Muscle of leg (tissue), 11 donors: ENCODE results near the gene PSEN2. TPM values are rescaled to one million over a fixed set of nuclear protein-coding genes. Genes with fewer than 3 reads are reported as not detected.
"Not testable (repeated sequence)": the region's sequence is repeated elsewhere in the genome, so short reads cannot be mapped to it uniquely, and the experiment has no call there.

ENCODE experiments used
- DNase-seq: peaks from one replicate; pipeline ENCODE4 v3.0.0; 2013
- H3K27ac ChIP-seq: one replicate; pipeline ENCODE4 v1.5.1; 2013; ENCODE audit warnings: mild to moderate bottlenecking, low read length, control low read depth
- H3K27me3 ChIP-seq: one replicate; pipeline ENCODE4 v1.6.1; 2013; ENCODE audit warnings: low read length; ENCODE audit not compliant: control insufficient read depth, insufficient read depth
- H3K36me3 ChIP-seq: one replicate; pipeline ENCODE4 v1.6.1; 2013; ENCODE audit warnings: low read length; ENCODE audit not compliant: control insufficient read depth, insufficient read depth
- H3K4me1 ChIP-seq: one replicate; pipeline ENCODE4 v1.6.1; 2013; ENCODE audit warnings: low read length; ENCODE audit not compliant: control insufficient read depth, insufficient read depth
- H3K4me3 ChIP-seq: one replicate; pipeline ENCODE4 v1.5.1; 2013; ENCODE audit warnings: low read length, control low read depth
- H3K9me3 ChIP-seq: replicated peaks from 2 replicates; pipeline ENCODE4 v1.6.1; 2013; ENCODE audit warnings: low read depth, low read length; ENCODE audit not compliant: control insufficient read depth
- WGBS: methylation state at CpG from one replicate; pipeline ENCODE4 v1.1.5; 2013; ENCODE audit warnings: missing lambda C conversion rate; ENCODE audit not compliant: insufficient coverage; 5-methylcytosine and 5-hydroxymethylcytosine counted together
- polyA plus RNA-seq, 8 donors: library from polyadenylated mRNA; unstranded; fragments of 120-200 nt; gene quantifications; one replicate each; pipeline versions ENCODE4 v1.2.1 to v1.2.3, GENCODE V29; 2013; ENCODE audit warnings: inconsistent platforms in 1 of 8, low replicate concordance in 1 of 8; ENCODE audit not compliant: insufficient read length in 8 of 8, insufficient read depth in 1 of 8
- total RNA-seq: library from RNA; stranded (reverse); fragments of 120-200 nt; gene quantifications from one replicate; pipeline ENCODE4 v1.2.4, GENCODE V29; 2013

PSEN2 gene
- total and polyA plus RNA-seq, 9 donors: 67.7 to 142 (median 108) TPM

- DNase-seq: peak; percentile 98
- Histone ChIP-seq H3K4me1 (peaks cover 20% of the 10 kb centered on the region), H3K27me3 (peaks cover 3% of the 10 kb centered on the region), H3K9me3 (no peaks in the 10 kb centered on the region), H3K36me3 (no peaks in the 10 kb centered on the region), H3K4me3 (peak overlapping the region; percentile 4), H3K27ac (peak overlapping the region; percentile 93)
- WGBS: 2% methylated on average over 17 of the region's 19 CpGs
Observed at GRCh38 chr1:226827968-226828513, 42.4 kb upstream of the PSEN2 start.

GRCh38 chr1:226829105-226829504 is 41.3 kb upstream of the PSEN2 start:
- Histone ChIP-seq H3K27ac (no peak overlapping the region), H3K4me1 (peaks cover 20% of the 10 kb centered on the region), H3K4me3 (no peak overlapping the region), H3K9me3 (no peaks in the 10 kb centered on the region), H3K36me3 (no peaks in the 10 kb centered on the region), H3K27me3 (peaks cover 3% of the 10 kb centered on the region)
- WGBS: 86% methylated on average over 1 of the region's 2 CpGs
- no peak for DNase-seq

- Histone ChIP-seq H3K4me1 (peaks cover 14% of the 10 kb centered on the region), H3K27me3 (peaks cover 3% of the 10 kb centered on the region), H3K27ac (no peak overlapping the region), H3K9me3 (no peaks in the 10 kb centered on the region), H3K36me3 (no peaks in the 10 kb centered on the region), H3K4me3 (no peak overlapping the region)
- no peak for DNase-seq
- 100% methylated on average over 1 of the region's 4 CpGs for WGBS
Observed at GRCh38 chr1:226831953-226832352, 38.5 kb upstream of the PSEN2 start.

GRCh38 chr1:226832613-226833012 is 37.8 kb upstream of the PSEN2 start:
- H3K27me3 ChIP-seq: peaks cover 3% of the 10 kb centered on the region
- H3K4me3 ChIP-seq: no peak overlapping the region
- H3K36me3 ChIP-seq: no peaks in the 10 kb centered on the region
- peaks cover 7% of the 10 kb centered on the region for H3K4me1 ChIP-seq
- H3K27ac ChIP-seq: no peak overlapping the region
- 90% methylated on average over 9 of the region's 9 CpGs for WGBS
- DNase-seq: no peak
- no peaks in the 10 kb centered on the region for H3K9me3 ChIP-seq

GRCh38 chr1:226834179-226834578 is 36.2 kb upstream of the PSEN2 start:
- H3K36me3 ChIP-seq, H3K4me1 ChIP-seq, H3K9me3 ChIP-seq, H3K4me3 ChIP-seq, H3K27ac ChIP-seq, H3K27me3 ChIP-seq, DNase-seq: not testable (repeated sequence)
- 89% methylated on average over 6 of the region's 6 CpGs for WGBS

GRCh38 chr1:226835396-226835795 is 35.0 kb upstream of the PSEN2 start:
- not testable (repeated sequence) for H3K27ac ChIP-seq, DNase-seq, H3K4me3 ChIP-seq, H3K9me3 ChIP-seq, H3K27me3 ChIP-seq, H3K36me3 ChIP-seq, H3K4me1 ChIP-seq
- WGBS: 85% methylated on average over 7 of the region's 7 CpGs

- not testable (repeated sequence) for DNase-seq, H3K9me3 ChIP-seq, H3K27ac ChIP-seq, H3K4me3 ChIP-seq, H3K36me3 ChIP-seq, H3K27me3 ChIP-seq, H3K4me1 ChIP-seq
- 87% methylated on average over 2 of the region's 2 CpGs for whole genome bisulfite sequencing
Observed at GRCh38 chr1:226837966-226838365, 32.5 kb upstream of the PSEN2 start.

- no peaks in the 10 kb centered on the region for H3K27me3 ChIP-seq
- no peak overlapping the region for H3K4me3 ChIP-seq
- no peaks in the 10 kb centered on the region for H3K9me3 ChIP-seq
- no peak for DNase-seq
- WGBS: no CpG with 5 or more reads among the region's 3 CpGs
- H3K27ac ChIP-seq: no peak overlapping the region
- H3K4me1 ChIP-seq: no peaks in the 10 kb centered on the region
- H3K36me3 ChIP-seq: no peaks in the 10 kb centered on the region
Observed at GRCh38 chr1:226838456-226838855, 32.0 kb upstream of the PSEN2 start.

- H3K27me3 ChIP-seq: no peaks in the 10 kb centered on the region
Observed at GRCh38 chr1:226845624-226846023, 24.8 kb upstream of the PSEN2 start.

GRCh38 chr1:226846786-226847185 is 23.6 kb upstream of the PSEN2 start:
- 22% methylated on average over 1 of the region's 1 CpG for WGBS
- DNase-seq: no peak

More at GRCh38 chr1:226845624-226846023, 24.8 kb upstream of the PSEN2 start:
- H3K4me3 ChIP-seq: no peak overlapping the region
- no peak for DNase-seq
- no peaks in the 10 kb centered on the region for H3K9me3 ChIP-seq
- no peaks in the 10 kb centered on the region for H3K4me1 ChIP-seq
- no peak overlapping the region for H3K27ac ChIP-seq
- no peaks in the 10 kb centered on the region for H3K36me3 ChIP-seq

GRCh38 chr1:226854548-226854947 is 15.9 kb upstream of the PSEN2 start:
- not testable (repeated sequence) for H3K36me3 ChIP-seq
- no CpG with 5 or more reads among the region's 1 CpG for WGBS

More at GRCh38 chr1:226846786-226847185, 23.6 kb upstream of the PSEN2 start:
- no peaks in the 10 kb centered on the region for H3K9me3 ChIP-seq
- H3K36me3 ChIP-seq: no peaks in the 10 kb centered on the region
- H3K4me3 ChIP-seq: no peak overlapping the region
- no peaks in the 10 kb centered on the region for H3K4me1 ChIP-seq
- no peaks in the 10 kb centered on the region for H3K27me3 ChIP-seq
- H3K27ac ChIP-seq: no peak overlapping the region

More at GRCh38 chr1:226854548-226854947, 15.9 kb upstream of the PSEN2 start:
- not testable (repeated sequence) for H3K27me3 ChIP-seq, H3K4me3 ChIP-seq, DNase-seq, H3K9me3 ChIP-seq, H3K4me1 ChIP-seq, H3K27ac ChIP-seq
